Epithelial cell of proximal tubule (primary cell): ENCODE results near the gene ARHGEF16. TPM values are rescaled to one million over a fixed set of nuclear protein-coding genes. Genes with fewer than 3 reads are reported as not detected.

Source experiments
- DNase-seq: peaks from one replicate; pipeline ENCODE4 v3.0.0-alpha.2; 2011; ENCODE audit warnings: low read depth
- H3K4me3 ChIP-seq: 2 replicates; pipeline ENCODE4 v1.5.1; 2011; ENCODE audit warnings: low read depth, mild to moderate bottlenecking, low read length
- CTCF ChIP-seq: conservative IDR thresholded peaks from 2 replicates; pipeline ENCODE4 v1.5.1; 2012; ENCODE audit warnings: low read depth, mild to moderate bottlenecking, low read length
- total RNA-seq: library from RNA; depleted of rRNA; stranded (reverse); fragments of >200 nt; gene quantifications from 2 replicates; pipeline ENCODE4 v1.2.3, GENCODE V29; 2015

Gene ARHGEF16
- total RNA-seq, 1 donor from 2014 or later, result 36.6 TPM

GRCh38 chr1:3503525-3503886 lies 49.0 kb downstream of the ARHGEF16 start:
- TF ChIP-seq CTCF, result no peak
- DNase-seq, result no peak
- no peak overlapping the region for H3K4me3 ChIP-seq

DNA sequence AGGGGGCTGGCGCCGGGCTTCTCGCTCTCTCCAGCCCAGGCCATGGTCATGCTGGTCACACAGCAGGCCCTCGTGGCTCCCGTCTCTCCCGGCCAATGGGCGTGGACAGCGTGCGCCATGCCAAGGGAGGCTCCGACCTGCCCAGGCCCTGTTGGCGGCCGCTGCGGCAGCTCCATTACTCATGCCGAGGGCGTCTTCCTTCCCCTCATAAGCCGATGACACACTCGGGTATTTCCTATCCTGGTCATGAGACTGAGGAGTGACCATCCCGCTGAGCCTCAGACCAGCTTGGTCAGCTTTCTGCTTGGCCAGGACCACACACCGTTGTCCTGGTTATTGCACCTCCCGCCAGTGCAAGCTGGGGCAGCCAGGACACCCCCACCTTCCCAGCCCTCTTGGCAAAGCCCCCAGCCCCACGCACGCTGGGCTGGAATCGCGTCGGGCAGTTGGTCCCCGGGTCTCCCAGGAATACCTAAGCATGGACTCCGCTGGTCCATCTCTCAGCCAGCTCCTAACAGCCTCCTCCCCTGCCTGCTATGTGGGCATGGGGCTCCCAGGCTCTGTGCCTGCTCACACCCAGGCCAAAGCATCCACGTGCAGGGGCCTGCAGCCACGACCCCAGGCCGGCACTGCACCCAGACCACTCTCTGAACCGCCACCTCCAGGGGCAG lies 49.8 kb downstream of the ARHGEF16 start:
- no peak overlapping the region for H3K4me3 ChIP-seq
- peak; percentile 6 for DNase-seq

DNA sequence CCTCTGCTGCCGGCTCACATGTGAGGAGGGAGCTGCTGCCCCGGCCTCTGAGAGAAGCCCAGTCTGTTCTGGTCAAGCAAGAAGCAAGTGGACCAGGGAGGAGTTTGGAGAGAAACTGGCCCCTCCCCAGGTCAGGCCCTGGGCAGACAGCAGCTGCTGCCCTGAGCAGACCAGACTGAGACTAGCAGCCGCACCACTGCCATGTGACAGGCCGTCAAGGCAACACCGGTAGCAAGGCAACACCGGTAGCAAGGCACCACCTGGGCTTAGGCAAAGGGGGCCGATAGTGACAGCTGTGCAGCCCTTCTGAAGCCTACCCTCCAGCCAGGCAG lies 50.3 kb downstream of the ARHGEF16 start:
- DNase-seq, result no peak
- TF ChIP-seq CTCF, result no peak
- no peak overlapping the region for H3K4me3 ChIP-seq

More for the DNA sequence above, 49.8 kb downstream of the ARHGEF16 start:
- TF ChIP-seq CTCF, result no peak

GRCh38 chr1:3505161-3505560 lies 50.7 kb downstream of the ARHGEF16 start:
- TF ChIP-seq CTCF, result no peak
- no peak overlapping the region for H3K4me3 ChIP-seq
- no peak for DNase-seq

- H3K4me3 ChIP-seq, result no peak overlapping the region
- no peak for TF ChIP-seq CTCF
Measured at GRCh38 chr1:3506041-3506440, 51.6 kb downstream of the ARHGEF16 start.

DNA sequence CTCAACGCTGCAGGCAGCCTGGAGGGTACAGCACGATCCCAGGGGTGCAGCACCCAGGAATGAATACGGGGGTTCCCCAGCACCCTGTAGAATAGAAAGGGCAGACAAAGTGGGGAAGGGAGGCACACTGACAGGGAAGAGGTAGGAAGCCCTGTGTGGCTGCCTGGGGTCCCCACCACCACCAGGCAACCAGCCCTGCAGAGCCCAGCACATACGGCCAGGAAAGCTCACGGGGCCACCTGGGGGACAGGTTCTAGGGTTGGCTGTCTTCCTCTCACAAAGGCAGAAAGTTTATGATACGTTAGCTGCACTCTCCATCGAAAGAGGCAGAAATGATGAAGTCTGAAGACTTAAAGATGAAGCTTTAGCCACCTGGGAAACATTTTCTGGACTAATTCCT lies 52.5 kb downstream of the ARHGEF16 start:
- TF ChIP-seq CTCF, result no peak
- DNase-seq, result no peak
- H3K4me3 ChIP-seq, result no peak overlapping the region

More at GRCh38 chr1:3506041-3506440, 51.6 kb downstream of the ARHGEF16 start:
- no peak for DNase-seq

GRCh38 chr1:3507636-3508275 lies 53.3 kb downstream of the ARHGEF16 start:
- no peak overlapping the region for H3K4me3 ChIP-seq
- no peak for DNase-seq
- TF ChIP-seq CTCF, result no peak
